ENCODE results near the gene XPC.

DNA sequence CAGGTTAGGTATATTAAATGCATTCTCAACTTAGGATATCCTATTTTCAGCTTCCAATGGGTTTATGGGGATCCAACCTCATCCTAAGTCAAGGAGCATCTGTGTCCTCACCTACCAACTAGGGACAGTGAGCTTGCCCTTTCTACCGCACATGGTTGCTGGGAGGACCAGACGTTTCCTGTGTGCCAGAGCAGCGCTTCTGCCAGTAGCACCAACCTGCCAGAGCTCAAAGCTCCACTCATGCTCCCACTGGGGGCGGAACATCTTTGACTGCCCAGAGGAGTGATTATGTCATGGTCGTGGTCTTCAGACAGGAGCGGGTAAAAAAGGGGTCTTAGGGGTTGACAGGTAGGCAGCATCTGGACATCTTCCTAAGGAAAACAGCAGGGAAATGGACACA lies 24.7 kb downstream of the XPC start:
- TF ChIP-seq NFRKB (IDR thresholded peaks at IDR 0.05), result no peak
- no peak for TF ChIP-seq BHLHE40 (IDR thresholded peaks at IDR 0.05; ENCODE audit: borderline replicate concordance)
- TF ChIP-seq ARNT (IDR thresholded peaks at IDR 0.05), result no peak
- TF ChIP-seq, protein P1, sequence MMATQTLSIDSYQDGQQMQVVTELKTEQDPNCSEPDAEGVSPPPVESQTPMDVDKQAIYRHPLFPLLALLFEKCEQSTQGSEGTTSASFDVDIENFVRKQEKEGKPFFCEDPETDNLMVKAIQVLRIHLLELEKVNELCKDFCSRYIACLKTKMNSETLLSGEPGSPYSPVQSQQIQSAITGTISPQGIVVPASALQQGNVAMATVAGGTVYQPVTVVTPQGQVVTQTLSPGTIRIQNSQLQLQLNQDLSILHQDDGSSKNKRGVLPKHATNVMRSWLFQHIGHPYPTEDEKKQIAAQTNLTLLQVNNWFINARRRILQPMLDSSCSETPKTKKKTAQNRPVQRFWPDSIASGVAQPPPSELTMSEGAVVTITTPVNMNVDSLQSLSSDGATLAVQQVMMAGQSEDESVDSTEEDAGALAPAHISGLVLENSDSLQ (IDR thresholded peaks at IDR 0.05), result no peak
- no peak for TF ChIP-seq FOXM1 (IDR thresholded peaks at IDR 0.05; ENCODE audit: borderline replicate concordance)
- TF ChIP-seq FOXA1 (IDR thresholded peaks at IDR 0.05), result no peak

All from HEK293T (cell line).